ENCODE measurements around the gene PTRH1.

GRCh38 chr9:127742435-127743088, 27.1 kb upstream of the PTRH1 start:
- TF ChIP-seq TAF15 (IDR thresholded peaks at IDR 0.05; ENCODE audit: low read depth, low read length, poor library complexity, severe bottlenecking) (no peak), ZNF75D (CRISPR knock-in tag; IDR thresholded peaks at IDR 0.05; ENCODE audit: borderline replicate concordance) (no peak), SIN3B (IDR thresholded peaks at IDR 0.05; ENCODE audit: low read length) (no peak), POLR2A (IDR thresholded peaks at IDR 0.05; ENCODE audit: insufficient read depth in 1 of 2, low read depth in 2 of 2, low read length in 2 of 2) (no peak), GABPA (IDR thresholded peaks at IDR 0.05; ENCODE audit: low read depth, low read length) (no peak), GABPA (CRISPR knock-in tag; IDR thresholded peaks at IDR 0.05; ENCODE audit: low read depth) (no peak), HNF4G (IDR thresholded peaks at IDR 0.05; ENCODE audit: borderline replicate concordance, low read depth, low read length) (no peak), HNF4G (CRISPR knock-in tag; IDR thresholded peaks at IDR 0.05; ENCODE audit: borderline replicate concordance, low read depth) (no peak), ZBTB33 (CRISPR knock-in tag; IDR thresholded peaks at IDR 0.05) (no peak), IKZF1 (IDR thresholded peaks at IDR 0.05) (no peak), MAX (IDR thresholded peaks at IDR 0.05) (no peak), EP300 (IDR thresholded peaks at IDR 0.05; ENCODE audit: low read depth in 2 of 2, low read length in 2 of 2) (no peak), EP300 (CRISPR knock-in tag; IDR thresholded peaks at IDR 0.05; ENCODE audit: borderline replicate concordance) (no peak), ZNF282 (IDR thresholded peaks at IDR 0.05; ENCODE audit: partially characterized antibody) (no peak), DBP (CRISPR knock-in tag; IDR thresholded peaks at IDR 0.05; ENCODE audit: not compliant biosample characterization) (no peak)
